ENCODE measurements around the gene SLC20A1.
A peak's percentile ranks its signal among the peaks of the same experiment; 100 is the strongest.

SLC20A1 gene

DNA sequence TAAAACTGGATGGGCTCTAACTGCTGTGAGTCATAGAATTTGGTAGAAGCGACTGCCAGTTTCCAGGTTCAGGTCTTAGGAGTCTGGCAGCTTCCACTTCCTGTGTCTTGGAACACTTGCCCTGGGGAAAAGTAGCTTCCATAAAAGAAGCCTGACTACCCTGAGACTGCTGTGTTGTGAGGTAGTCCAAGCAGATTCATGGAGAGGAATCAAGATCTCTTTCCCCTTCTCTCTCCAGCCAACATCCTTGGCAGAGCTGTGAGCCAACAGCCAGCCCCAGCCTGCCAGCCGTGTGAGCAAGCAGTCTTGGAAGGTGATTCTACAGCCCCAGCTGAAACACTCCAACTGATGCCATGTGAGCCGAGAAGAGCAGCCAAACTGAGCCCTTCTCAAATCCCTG, 33.7 kb downstream of the SLC20A1 start:
- FAIRE-seq, result no peak
- TF ChIP-seq TAF1 (IDR thresholded peaks at IDR 0.05; ENCODE audit: borderline replicate concordance, low read depth, low read length), result no peak
- TF ChIP-seq POLR2A (IDR thresholded peaks at IDR 0.05; ENCODE audit: low read depth, low read length), result no peak
- no peak for TF ChIP-seq POLR2AphosphoS5 (IDR thresholded peaks at IDR 0.05; ENCODE audit: low read depth, low read length)

DNA sequence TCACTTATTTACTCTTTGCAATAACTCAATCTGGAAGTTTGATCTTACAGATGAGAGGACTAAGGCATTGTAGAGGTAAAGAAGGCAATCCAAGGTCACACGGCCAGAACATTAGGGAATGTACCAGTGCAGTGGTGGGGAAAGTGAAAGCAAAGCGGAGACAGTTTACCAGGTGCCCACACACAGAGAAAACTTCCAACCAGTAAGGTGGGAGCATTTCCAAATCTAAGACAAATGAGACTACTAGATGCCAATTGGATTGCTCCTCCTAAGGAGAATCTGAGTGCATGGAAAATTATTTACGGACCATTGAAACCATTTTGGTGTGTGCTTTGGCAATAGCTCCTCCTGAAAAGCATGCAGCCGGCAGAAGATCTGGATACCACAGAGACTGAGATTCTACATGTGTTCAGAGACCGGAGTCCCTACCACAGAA, 34.9 kb downstream of the SLC20A1 start:
- no peak for FAIRE-seq

More for the DNA sequence above, 33.7 kb downstream of the SLC20A1 start:
- DNase-seq (ENCODE audit: insufficient read length), result no peak

DNA sequence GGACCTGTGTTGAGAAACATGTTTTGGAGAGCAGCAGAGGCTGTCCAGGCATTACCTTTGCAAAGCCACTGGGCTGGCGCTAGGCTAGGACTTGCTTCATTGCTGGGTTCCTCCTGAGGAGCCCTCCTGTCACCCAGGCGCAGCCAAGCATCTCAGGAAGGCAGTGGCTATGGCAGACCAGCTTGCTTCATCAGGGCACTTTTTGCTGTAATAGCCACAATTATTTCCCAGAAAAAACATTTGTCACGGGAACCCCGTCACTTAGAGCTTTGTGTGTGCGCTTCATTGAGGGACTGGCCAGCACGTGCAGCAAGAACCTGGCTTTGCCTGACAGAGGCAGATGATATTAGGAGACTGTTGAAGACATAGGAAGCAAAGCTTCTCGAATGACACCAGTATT, 36.4 kb downstream of the SLC20A1 start:
- DNase-seq (ENCODE audit: insufficient read length) (no peak), FAIRE-seq (no peak)
- TF ChIP-seq POLR2AphosphoS5 (IDR thresholded peaks at IDR 0.05; ENCODE audit: low read depth, low read length), result no peak
- TF ChIP-seq TAF1 (IDR thresholded peaks at IDR 0.05; ENCODE audit: borderline replicate concordance, low read depth, low read length), result no peak
- TF ChIP-seq POLR2A (IDR thresholded peaks at IDR 0.05; ENCODE audit: low read depth, low read length), result no peak

More for the DNA sequence above, 34.9 kb downstream of the SLC20A1 start:
- TF ChIP-seq TAF1 (IDR thresholded peaks at IDR 0.05; ENCODE audit: borderline replicate concordance, low read depth, low read length), result no peak
- TF ChIP-seq POLR2AphosphoS5 (IDR thresholded peaks at IDR 0.05; ENCODE audit: low read depth, low read length), result no peak
- TF ChIP-seq POLR2A (IDR thresholded peaks at IDR 0.05; ENCODE audit: low read depth, low read length), result no peak
- no peak for DNase-seq (ENCODE audit: insufficient read length)

DNA sequence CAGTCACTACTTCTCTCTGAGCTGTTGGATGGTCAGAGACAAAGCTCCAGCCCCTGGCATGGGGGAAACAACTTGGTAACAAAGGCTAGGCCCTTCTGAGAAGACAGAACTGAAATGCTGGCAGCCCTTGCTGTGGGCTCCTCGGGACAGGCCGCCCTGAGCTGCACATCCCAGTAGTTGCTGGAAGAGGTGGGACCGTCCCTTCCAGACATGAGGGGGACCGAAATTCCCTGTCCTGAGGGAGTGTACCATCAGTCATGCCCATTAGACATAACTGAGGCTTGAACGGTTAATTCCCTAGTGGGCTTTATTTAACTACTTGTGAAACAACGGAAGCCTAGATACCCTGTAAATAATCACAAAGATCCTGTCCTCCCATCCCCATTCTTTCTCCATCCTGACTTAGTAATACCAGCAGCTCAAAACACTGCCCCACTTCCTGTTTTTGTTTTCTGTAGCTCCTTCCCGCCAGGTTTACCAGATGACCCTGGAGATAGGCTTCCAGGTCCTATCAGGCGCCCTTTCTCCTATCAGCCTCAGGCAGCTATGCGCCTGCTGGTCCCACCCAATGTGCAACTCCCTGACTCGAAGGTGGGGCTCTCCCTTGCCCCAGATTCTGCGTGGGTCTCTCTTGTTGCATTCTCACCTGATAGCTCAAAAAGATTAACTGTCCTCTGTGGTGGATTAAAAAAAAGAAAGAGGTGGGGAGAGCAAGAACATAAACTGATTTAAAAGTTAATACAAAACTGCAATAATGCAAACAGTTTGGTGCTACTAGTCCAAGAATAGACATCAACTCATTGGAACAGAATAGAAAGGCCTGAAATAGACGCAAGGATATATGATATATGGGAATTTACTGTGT, 38.0 kb downstream of the SLC20A1 start:
- DNase-seq (ENCODE audit: insufficient read length), result no peak
- TF ChIP-seq TAF1 (IDR thresholded peaks at IDR 0.05; ENCODE audit: borderline replicate concordance, low read depth, low read length), result no peak
- TF ChIP-seq POLR2A (IDR thresholded peaks at IDR 0.05; ENCODE audit: low read depth, low read length), result no peak
- TF ChIP-seq POLR2AphosphoS5 (IDR thresholded peaks at IDR 0.05; ENCODE audit: low read depth, low read length), result no peak

GRCh38 chr2:112684415-112684775, 38.7 kb downstream of the SLC20A1 start:
- no peak for DNase-seq (ENCODE audit: insufficient read length)
- TF ChIP-seq POLR2A (IDR thresholded peaks at IDR 0.05; ENCODE audit: low read depth, low read length), result no peak
- no peak for TF ChIP-seq TAF1 (IDR thresholded peaks at IDR 0.05; ENCODE audit: borderline replicate concordance, low read depth, low read length)
- no peak for TF ChIP-seq POLR2AphosphoS5 (IDR thresholded peaks at IDR 0.05; ENCODE audit: low read depth, low read length)
- FAIRE-seq, result no peak

More for the DNA sequence above, 38.0 kb downstream of the SLC20A1 start:
- no peak for FAIRE-seq

- DNase-seq (ENCODE audit: insufficient read length), result no peak
- no peak for FAIRE-seq
These were observed 39.6 kb downstream of the SLC20A1 start for GRCh38 chr2:112685271-112685884.

DNA sequence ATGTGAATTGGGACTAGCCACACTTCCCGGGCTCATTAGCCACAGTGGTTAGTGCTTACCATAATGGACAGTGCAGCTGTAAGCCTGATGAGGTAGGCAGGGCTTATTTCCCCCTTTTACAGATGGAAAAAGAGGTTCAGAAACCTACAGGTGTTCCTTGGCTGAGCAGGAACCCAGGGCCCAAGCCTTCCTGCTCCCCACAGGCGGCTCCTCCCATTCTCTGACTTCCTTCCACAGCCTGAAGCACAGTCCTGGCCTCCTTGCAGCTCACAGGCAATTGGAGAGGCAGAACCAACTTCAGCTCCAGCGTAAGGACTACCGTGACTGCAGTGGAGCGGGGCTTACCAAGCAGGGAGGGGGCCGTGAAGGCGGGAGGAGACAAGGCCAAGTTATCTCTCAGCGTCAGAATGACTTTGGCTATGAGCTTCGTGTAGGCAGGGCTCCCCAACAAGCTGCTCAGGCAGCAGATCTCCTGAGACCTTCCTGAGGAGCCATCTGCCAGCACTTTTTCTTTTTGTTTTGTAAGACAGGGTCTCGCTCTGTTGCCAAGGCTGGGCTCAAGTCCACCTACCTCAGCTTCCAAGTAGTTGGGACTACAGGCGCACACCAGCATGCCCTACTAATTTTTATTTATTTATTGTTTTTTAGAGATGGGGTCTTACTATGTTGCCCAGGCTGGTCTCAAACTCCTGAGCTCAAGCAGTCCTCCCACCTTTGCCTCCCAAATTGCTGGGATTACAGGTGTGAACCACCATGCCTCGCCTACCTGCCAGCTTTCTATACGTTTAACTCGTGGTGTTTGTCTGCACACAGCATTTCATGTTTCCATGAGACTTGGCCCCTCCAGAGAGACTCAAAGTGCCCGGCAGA, 40.8 kb downstream of the SLC20A1 start:
- DNase-seq (ENCODE audit: insufficient read length) (no peak), FAIRE-seq (no peak)
- TF ChIP-seq POLR2A (IDR thresholded peaks at IDR 0.05; ENCODE audit: low read depth, low read length) (no peak), TAF1 (IDR thresholded peaks at IDR 0.05; ENCODE audit: borderline replicate concordance, low read depth, low read length) (no peak), POLR2AphosphoS5 (IDR thresholded peaks at IDR 0.05; ENCODE audit: low read depth, low read length) (no peak)

More at GRCh38 chr2:112685271-112685884, 39.6 kb downstream of the SLC20A1 start:
- TF ChIP-seq POLR2A (IDR thresholded peaks at IDR 0.05; ENCODE audit: low read depth, low read length), result no peak
- TF ChIP-seq POLR2AphosphoS5 (IDR thresholded peaks at IDR 0.05; ENCODE audit: low read depth, low read length), result no peak
- TF ChIP-seq TAF1 (IDR thresholded peaks at IDR 0.05; ENCODE audit: borderline replicate concordance, low read depth, low read length), result no peak

GRCh38 chr2:112687522-112687921, 41.8 kb downstream of the SLC20A1 start:
- FAIRE-seq, result no peak

DNA sequence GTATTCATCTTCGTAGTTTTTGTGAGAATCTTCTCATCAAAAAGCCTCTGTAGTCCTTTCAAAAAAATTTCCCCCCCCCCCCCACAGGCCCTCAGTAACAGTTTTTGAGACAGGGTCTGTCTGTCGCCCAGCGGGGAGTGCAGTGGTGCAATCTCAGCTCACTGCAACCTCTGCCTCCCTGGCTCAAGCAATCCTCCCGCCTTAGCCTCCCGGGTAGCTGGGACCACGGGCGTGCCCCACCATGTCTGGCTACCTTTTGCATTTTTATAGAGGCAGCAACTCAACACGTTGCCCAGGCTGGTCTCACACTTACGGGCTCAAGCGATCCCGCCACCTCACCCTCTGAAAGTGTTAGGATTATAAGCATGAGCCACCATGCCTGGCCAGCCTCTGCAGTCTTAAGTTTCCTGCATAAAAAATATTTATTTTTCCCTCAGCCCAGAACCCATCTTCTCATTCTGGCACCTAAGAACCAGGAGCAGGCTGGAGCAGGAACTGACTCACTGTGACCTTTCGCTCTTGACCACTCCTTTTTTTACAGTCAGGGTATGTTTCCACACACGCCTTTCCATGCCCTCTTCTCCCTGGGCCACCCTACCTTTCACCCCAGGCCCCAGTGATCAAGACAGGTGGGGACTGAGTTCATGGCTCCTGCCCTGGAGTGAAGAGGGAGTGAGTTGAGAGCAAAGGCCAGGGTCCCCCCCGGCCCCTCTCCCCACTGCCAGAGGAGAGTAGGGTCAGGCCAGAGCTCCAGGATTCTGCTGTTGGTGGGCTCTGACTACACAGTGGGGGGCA, 42.5 kb downstream of the SLC20A1 start:
- TF ChIP-seq POLR2AphosphoS5 (IDR thresholded peaks at IDR 0.05; ENCODE audit: low read depth, low read length) (no peak), POLR2A (IDR thresholded peaks at IDR 0.05; ENCODE audit: low read depth, low read length) (no peak), TAF1 (IDR thresholded peaks at IDR 0.05; ENCODE audit: borderline replicate concordance, low read depth, low read length) (no peak)
- DNase-seq (ENCODE audit: insufficient read length), result no peak
- no peak for FAIRE-seq

More at GRCh38 chr2:112687522-112687921, 41.8 kb downstream of the SLC20A1 start:
- DNase-seq (ENCODE audit: insufficient read length), result no peak
- TF ChIP-seq TAF1 (IDR thresholded peaks at IDR 0.05; ENCODE audit: borderline replicate concordance, low read depth, low read length) (no peak), POLR2A (IDR thresholded peaks at IDR 0.05; ENCODE audit: low read depth, low read length) (no peak)

- TF ChIP-seq TAF1 (IDR thresholded peaks at IDR 0.05; ENCODE audit: borderline replicate concordance, low read depth, low read length) (no peak), POLR2A (IDR thresholded peaks at IDR 0.05; ENCODE audit: low read depth, low read length) (no peak), POLR2AphosphoS5 (IDR thresholded peaks at IDR 0.05; ENCODE audit: low read depth, low read length) (no peak)
- FAIRE-seq (peak; percentile 70), DNase-seq (ENCODE audit: insufficient read length) (peak; percentile 46)
These were observed 45.2 kb downstream of the SLC20A1 start for GRCh38 chr2:112690853-112691401.
